K562 (cell line): Measurements from ENCODE around the gene MMP17.

Source experiments
- CHD2 ChIP-seq: IDR thresholded peaks from 2 replicates; pipeline ENCODE4 v1.6.1; 2011; ENCODE audit warnings: low read depth, low read length
- CHD4 ChIP-seq: fragments of 200-600 bp; sonication (generic); IDR thresholded peaks from 3 replicates; pipeline ENCODE4 v1.6.1; 2012; ENCODE audit warnings: low read depth, mild to moderate bottlenecking, mixed read lengths, low read length, inconsistent platforms; ENCODE audit not compliant: insufficient read depth, insufficient replicate concordance, poor library complexity, severe bottlenecking
- CTCF ChIP-seq, 3 experiments: IDR thresholded peaks in 2 of 3; conservative IDR thresholded peaks in 1 of 3; 2 replicates each; pipeline ENCODE4 v1.5.1; 2011 to 2012; ENCODE audit warnings: low read length in 3 of 3, mild to moderate bottlenecking in 3 of 3, control low read depth in 2 of 3, improper control_type of control experiment in 1 of 3, inconsistent platforms in 1 of 3, low read depth in 1 of 3, mixed read lengths in 1 of 3, moderate library complexity in 1 of 3; ENCODE audit not compliant: insufficient read depth in 2 of 3
- ELF4 ChIP-seq: fragments of 450-650 bp; formaldehyde crosslinking; IDR thresholded peaks from 2 replicates; pipeline ENCODE4 v1.4.0; 2022; ENCODE audit warnings: missing genetic modification characterization
- EP300 ChIP-seq: IDR thresholded peaks from 2 replicates; pipeline ENCODE4 v1.6.1; 2012; ENCODE audit warnings: low read length, improper control_type of control experiment
- HCFC1 ChIP-seq: IDR thresholded peaks from 2 replicates; pipeline ENCODE4 v1.6.1; 2012; ENCODE audit warnings: low read depth, low read length, improper control_type of control experiment
- KDM5B ChIP-seq: fragments of 200-600 bp; sonication (generic); IDR thresholded peaks from 2 replicates; pipeline ENCODE4 v1.6.1; 2012; ENCODE audit warnings: low read depth, mild to moderate bottlenecking, moderate library complexity, low read length, control low read depth, inconsistent platforms; ENCODE audit not compliant: insufficient replicate concordance
- PHF21A ChIP-seq: fragments of 450-650 bp; IDR thresholded peaks from 2 replicates; pipeline ENCODE4 v1.6.1; 2017; ENCODE audit warnings: low read depth, borderline replicate concordance
- POLR2A ChIP-seq: fragments of 450-650 bp; conservative IDR thresholded peaks from 2 replicates; pipeline ENCODE4 v1.6.1; 2016
- RBM22 ChIP-seq: fragments of 200-400 bp; formaldehyde crosslinking; IDR thresholded peaks from 2 replicates; pipeline ENCODE4 v1.6.1; 2018; ENCODE audit warnings: low read length, low read depth; ENCODE audit not compliant: poor library complexity, severe bottlenecking
- RCOR1 ChIP-seq, 2 experiments: IDR thresholded peaks; 2 replicates each; pipeline ENCODE4 v1.6.1; 2012; ENCODE audit warnings: low read depth in 2 of 2, low read length in 2 of 2, borderline replicate concordance in 1 of 2, improper control_type of control experiment in 1 of 2
- TF ChIP-seq, protein P1 (sequence below): sonication (generic); formaldehyde crosslinking; IDR thresholded peaks from 2 replicates; pipeline ENCODE4 v1.8.1; 2022; ENCODE audit warnings: missing genetic modification reagents

- TF ChIP-seq CHD4 (no peak), HCFC1 (no peak), RCOR1 (IDR thresholded peaks at IDR 0.05; ENCODE audit: borderline replicate concordance in 1 of 2, low read depth in 2 of 2, low read length in 2 of 2) (no peak), CTCF (IDR thresholded peaks at IDR 0.05 in 2 of 3, conservative IDR thresholded peaks at IDR 0.05 in 1 of 3; ENCODE audit: insufficient read depth in 2 of 3, low read depth in 1 of 3, low read length in 3 of 3) (no peak), EP300 (no peak), CHD2 (no peak), ELF4 (CRISPR knock-in tag) (no peak), POLR2A (no peak), KDM5B (no peak), PHF21A (no peak), RBM22 (no peak)
- TF ChIP-seq, protein P1, sequence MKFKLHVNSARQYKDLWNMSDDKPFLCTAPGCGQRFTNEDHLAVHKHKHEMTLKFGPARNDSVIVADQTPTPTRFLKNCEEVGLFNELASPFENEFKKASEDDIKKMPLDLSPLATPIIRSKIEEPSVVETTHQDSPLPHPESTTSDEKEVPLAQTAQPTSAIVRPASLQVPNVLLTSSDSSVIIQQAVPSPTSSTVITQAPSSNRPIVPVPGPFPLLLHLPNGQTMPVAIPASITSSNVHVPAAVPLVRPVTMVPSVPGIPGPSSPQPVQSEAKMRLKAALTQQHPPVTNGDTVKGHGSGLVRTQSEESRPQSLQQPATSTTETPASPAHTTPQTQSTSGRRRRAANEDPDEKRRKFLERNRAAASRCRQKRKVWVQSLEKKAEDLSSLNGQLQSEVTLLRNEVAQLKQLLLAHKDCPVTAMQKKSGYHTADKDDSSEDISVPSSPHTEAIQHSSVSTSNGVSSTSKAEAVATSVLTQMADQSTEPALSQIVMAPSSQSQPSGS: no peak
Measured at GRCh38 chr12:131805421-131805820, 22.8 kb upstream of the MMP17 start.
